Right renal cortex interstitium (tissue), 3 donors: Measurements from ENCODE around the gene POU6F2. TPM values are rescaled to one million over a fixed set of nuclear protein-coding genes. Genes with fewer than 3 reads are reported as not detected.

Experiments used
- DNase-seq, 3 donors: peaks; one replicate each; pipeline ENCODE4 v3.0.0-alpha.2; 2013; ENCODE audit warnings: low read depth in 3 of 3, low spot score in 2 of 3
- polyA plus RNA-seq, 3 donors: library from polyadenylated mRNA; unstranded; fragments of 120-200 nt; gene quantifications; one replicate each; pipeline ENCODE4 v1.2.1, GENCODE V29; 2013; ENCODE audit not compliant: insufficient read length in 3 of 3

Gene POU6F2
- polyA plus RNA-seq, 3 donors: 0.07 to 0.19 (median 0.17) TPM

GRCh38 chr7:39056153-39056552, 78.4 kb downstream of the POU6F2 start:
- no peak for DNase-seq

- DNase-seq: no peak
These were observed 85.1 kb downstream of the POU6F2 start for GRCh38 chr7:39062811-39063210.

GRCh38 chr7:39069031-39069430, 91.3 kb downstream of the POU6F2 start:
- DNase-seq: no peak

DNA sequence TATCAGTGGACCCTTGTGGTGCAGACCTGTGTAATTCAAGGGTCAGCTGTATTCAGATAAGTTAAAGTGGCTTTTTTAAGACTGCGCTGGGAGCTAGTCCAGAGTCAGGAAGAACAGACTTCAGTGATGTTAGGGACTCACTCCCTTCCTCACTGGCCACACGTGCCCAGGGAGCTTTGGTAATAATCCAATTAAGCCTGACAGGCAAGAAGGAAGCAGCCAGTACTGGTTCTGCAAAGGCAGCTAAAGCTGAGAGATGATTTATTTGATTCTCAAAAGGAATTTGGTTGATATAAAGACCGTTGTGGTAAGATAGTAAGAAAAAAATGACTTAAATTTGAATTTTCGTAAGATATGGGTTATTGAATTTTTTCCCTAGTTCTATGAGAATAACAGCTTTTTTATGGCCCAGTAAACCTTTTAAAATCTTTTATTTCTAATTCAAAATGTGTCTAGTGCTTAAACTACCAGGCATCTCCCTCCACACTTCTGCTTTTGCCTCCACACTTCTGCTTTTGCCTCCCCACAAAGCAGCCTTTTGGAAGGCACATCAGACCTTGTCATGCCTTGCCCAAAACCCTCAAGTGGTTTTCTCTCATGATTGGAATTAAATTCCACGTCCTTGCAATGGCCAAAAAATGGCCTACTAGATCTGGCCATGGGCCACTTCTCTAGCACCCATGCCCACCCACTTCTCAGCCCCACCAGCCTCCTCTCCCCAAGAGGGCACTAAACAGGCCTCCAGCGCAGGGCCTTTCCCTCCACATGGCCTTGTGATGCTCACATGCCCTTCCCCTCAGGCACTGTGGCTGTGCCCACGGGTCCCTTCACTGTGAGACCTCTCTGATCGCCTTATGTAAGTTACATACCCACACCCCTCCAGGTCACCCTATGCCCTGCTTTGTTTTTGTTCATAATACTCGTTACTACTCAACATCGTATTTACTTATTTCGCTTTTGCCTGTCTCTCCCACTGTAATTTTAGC, 92.5 kb downstream of the POU6F2 start:
- DNase-seq: no peak

- no peak for DNase-seq
These were observed 93.4 kb downstream of the POU6F2 start for GRCh38 chr7:39071116-39071515.

- DNase-seq: no peak
These were observed 95.7 kb downstream of the POU6F2 start for GRCh38 chr7:39073432-39073831.

DNA sequence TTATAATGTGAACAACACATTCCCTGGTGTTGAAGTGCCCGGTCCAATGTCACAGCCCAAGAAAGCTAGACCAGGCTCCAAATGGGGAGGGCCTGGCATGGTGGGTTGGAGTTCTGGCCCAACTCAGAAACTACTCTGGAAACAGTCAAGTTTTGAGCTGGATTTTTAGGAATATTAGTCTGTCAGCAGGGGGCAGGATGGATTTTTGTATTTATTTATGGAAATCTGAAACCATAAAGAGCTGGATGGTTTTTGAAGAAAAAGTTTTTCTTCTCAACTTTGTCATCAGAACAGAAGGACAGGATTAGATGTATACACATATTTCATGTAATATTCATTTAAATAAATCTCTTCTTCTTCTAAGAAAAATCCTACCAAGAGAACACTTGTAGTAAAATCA, 97.5 kb downstream of the POU6F2 start:
- DNase-seq: no peak

DNA sequence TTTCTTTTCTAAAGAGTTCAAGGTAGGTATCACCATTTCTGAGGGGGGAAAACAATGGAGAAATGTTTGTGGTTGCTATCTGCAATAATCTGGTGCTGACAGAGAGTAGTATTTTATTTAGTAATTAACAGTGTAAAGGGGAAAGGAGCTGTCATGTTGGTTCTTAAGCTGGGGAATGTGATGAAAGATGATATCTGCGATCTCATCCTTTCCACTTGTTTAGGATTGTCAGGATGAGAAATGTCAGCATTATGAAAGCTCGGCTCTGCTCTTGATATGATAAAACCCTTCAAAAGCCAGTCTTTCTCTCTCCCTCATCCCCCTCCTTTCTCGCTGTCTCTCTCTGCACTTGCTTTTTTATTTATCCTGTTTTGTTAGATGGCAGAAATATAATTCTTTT, 106.1 kb downstream of the POU6F2 start:
- no peak for DNase-seq

DNA sequence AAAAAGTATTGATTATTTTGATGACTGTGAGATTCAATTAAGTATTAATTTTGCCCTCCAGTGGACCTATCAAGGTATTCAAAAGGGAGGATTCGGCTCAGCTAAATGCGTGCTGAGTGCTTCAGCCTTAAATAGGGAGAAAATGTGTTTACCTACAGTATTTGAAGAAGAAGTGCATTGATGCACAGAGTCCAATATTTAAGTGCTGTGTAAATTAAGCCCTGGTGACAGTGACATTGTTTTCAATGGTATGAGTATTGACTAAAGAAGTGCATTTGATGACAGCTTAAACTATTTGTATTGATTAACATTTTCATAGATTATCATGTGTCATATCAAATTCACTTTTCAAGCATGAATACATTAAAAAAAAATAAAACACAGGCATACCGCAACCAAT, 106.6 kb downstream of the POU6F2 start:
- DNase-seq: no peak

DNA sequence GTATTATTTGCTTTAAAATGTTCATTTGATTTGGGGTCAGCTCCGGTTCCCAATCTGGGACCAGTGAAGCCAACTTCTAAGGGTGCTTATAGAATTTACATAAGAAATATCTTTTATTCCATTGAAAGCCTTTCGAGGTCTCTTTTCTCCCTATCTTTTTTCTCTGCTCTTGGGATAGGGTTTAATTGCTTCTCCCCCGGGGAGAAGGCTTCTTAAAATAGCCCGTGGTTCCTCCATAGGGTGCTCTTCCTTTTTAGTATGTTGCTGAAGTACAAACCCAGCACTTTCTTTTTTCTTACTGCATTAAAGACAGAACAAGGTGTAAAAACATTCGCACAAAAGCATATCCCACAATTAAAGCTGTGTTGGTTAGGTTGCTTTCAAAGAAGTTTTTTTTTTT, 107.5 kb downstream of the POU6F2 start:
- no peak for DNase-seq

- DNase-seq: peak in 2 of 3 donors; percentile 32 to 39
These were observed 107.9 kb downstream of the POU6F2 start for GRCh38 chr7:39085590-39086049.

- no peak for DNase-seq
These were observed 109.1 kb downstream of the POU6F2 start for GRCh38 chr7:39086638-39087360.

GRCh38 chr7:39088730-39089593, 111.3 kb downstream of the POU6F2 start:
- DNase-seq: no peak

- DNase-seq: no peak
These were observed 113.4 kb downstream of the POU6F2 start for GRCh38 chr7:39091145-39091544.

DNA sequence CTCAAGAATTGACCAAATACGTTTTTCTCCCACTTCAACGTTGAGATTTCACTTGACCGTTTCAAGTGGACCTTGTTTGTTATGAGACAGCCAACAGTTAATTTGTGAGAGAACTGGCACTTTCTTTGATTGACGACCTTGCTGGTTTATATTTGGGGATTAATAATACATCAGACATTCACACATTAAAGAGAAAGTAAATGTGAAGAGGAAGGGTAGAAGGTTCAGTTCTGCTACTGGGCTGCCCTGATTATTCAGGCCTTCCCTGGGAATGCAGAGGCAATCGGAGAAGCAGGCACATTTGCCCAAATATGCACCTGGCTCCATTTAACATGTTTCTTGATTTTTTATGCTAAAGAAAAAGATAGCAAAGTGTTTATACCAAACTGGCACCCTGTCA, 114.1 kb downstream of the POU6F2 start:
- no peak for DNase-seq

GRCh38 chr7:39094731-39095130, 117.0 kb downstream of the POU6F2 start:
- no peak for DNase-seq

DNA sequence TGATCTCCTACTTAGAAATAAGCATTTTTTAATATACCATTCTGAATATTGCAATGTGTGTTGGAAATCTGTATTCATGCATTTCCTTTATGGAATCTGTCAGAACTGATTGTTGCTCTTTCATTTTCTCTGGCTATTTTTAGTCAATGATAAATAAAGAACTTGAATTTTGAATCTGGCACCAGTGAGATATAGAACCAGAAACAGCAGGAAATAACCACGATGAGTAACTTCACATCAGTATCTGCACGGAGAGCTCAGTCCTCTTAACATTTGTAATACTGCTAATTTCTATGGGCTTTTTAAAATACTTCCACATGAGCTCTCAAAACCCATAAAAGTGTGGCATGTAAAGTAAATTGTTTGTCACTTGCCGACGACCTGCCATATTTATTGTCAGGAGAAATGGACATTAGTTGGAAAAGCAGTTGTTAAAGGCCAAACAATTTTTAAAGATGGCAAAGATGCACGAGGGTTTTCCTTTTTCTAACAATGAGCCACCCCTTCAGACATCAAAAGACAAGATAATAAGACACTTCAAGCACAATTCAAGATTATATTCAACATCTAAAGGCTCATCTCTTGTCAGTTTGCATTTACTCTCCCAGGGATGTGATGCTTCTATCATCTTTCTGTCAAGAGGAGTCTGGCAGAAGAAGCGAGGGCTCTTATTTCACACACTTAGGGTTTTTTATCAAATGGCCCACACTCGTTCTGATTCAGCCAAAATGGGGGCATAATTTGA, 118.3 kb downstream of the POU6F2 start:
- no peak for DNase-seq

DNA sequence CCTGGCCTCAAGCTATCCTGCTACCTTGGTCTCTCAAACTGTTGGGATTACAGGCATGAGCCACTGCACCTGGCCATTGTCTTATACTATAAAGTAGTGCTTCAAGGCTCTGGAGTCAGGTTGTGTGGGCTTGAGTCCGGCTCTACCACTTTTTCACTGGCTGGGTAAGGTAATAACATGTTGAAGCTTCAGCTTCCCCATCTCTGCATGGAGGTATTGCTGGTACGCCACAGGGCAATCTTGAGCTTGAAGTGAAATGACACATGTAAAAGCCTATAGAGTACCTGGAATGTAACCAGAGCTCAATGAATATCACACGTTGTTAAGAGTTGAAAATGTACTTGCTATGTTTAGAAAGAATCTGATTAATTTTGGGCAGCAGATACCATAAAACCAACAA, 120.8 kb downstream of the POU6F2 start:
- DNase-seq: no peak

- DNase-seq: no peak
These were observed 121.4 kb downstream of the POU6F2 start for GRCh38 chr7:39099146-39099545.

- DNase-seq: no peak
These were observed 122.6 kb downstream of the POU6F2 start for GRCh38 chr7:39100270-39100669.
